Fibroblast of skin of abdomen (primary cell): ENCODE measurements around the gene BLOC1S5.
"Not testable (repeated sequence)": the region's sequence is repeated elsewhere in the genome, so short reads cannot be mapped to it uniquely, and the experiment has no call there.

Experiments used
- DNase-seq: peaks from one replicate; pipeline ENCODE4 v3.0.0-alpha.2; 2013

The BLOC1S5 gene

DNA sequence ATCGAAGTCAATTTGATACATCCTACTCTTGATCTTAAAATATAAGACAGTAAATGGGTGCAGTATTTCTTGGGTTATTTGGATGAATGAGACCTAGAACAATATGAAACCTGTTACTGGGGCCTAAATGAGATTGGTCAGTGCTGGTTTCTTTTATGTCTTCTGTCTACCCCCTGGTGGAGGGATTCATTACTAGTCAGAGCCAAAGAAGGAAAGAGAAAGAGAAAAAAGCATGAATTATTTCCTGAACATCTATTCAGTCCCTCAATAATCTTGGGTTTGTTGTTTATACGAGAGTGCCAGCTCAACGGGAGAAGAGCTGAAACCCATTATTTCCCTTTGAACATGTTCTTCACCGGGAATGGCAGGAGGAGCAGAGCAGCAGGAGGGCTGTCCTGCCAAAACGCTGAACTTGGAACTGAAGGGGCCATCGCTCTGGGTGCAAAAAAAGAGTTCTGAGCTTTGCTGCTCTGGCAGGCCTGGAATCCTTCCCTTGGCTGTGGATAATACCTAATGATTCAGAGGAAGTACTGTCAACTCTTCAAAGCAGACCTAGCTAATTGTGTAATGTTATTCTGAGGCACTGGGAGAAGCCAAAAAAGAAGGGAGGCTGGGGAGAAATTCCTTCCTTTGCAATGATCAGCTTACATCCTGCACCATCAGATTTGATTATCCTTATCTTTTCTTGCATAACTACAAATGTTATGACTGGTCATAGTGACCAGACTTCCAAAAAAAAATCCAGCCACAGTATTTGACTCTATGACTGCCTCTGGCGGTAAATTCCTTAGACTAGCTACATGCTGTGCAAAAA lies 72.0 kb downstream of the BLOC1S5 start:
- DNase-seq, result peak; percentile 82

DNA sequence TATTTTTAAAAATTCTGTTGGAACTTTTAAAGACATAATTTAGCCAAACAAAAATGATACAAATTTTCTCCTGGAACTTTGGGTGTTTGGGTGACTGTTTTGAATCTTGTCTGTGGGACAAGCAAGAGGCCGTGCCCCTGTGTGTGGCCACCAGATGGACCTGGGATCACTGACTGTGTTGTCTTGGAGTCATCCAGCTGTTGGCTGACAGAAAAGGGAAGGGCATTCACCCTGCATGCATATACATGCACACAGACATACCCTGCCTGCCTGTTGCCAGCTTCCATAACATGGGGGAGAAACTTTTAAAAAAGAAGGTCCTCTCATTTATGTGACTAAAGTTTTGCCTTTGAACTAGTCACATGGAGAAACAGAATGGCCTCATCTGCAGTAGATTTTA lies 72.7 kb downstream of the BLOC1S5 start:
- DNase-seq, result no peak

DNA sequence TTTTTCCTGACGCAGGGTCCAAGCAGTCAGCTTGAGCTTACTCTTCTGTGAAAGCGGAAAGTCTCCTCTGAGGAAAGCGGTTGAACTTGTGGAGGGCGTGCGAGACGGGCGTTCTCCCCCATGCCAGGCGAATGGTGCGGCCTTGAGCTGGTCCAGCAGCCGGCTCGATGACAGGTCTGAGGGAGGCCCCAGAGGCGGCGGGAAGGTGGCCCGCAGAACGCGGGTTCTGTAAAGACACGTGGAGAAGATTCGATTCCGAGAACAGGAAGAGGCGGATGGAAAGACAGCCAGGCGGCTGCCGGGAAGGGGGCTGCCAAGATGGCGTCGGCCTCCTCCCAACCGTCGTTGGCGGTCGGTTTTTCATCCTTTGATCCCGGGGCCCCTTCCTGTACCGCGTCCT lies 78.0 kb downstream of the BLOC1S5 start:
- no peak for DNase-seq

GRCh38 chr6:7983967-7984366 lies 80.2 kb downstream of the BLOC1S5 start:
- not testable (repeated sequence) for DNase-seq

DNA sequence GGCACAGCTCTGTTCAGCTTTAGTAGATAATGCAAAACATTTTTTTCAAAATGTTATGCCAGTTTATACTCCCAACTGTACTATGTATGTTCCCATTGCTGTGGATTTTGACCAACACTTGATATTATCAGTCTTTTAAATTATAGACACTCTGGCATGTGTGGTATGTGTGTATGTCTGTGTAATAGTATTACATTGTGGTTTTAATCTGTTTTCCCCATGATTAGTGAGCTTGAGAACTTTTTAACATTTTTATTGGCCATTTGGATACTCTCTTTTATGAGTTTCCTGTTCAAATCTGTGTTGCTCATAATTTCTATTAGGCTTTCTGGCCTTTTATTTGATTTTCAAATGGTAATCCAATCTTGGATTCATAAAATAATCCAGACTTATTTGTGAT lies 84.4 kb downstream of the BLOC1S5 start:
- DNase-seq, result no peak

- DNase-seq, result no peak
Measured at GRCh38 chr6:7978736-7979135, 85.5 kb downstream of the BLOC1S5 start.

DNA sequence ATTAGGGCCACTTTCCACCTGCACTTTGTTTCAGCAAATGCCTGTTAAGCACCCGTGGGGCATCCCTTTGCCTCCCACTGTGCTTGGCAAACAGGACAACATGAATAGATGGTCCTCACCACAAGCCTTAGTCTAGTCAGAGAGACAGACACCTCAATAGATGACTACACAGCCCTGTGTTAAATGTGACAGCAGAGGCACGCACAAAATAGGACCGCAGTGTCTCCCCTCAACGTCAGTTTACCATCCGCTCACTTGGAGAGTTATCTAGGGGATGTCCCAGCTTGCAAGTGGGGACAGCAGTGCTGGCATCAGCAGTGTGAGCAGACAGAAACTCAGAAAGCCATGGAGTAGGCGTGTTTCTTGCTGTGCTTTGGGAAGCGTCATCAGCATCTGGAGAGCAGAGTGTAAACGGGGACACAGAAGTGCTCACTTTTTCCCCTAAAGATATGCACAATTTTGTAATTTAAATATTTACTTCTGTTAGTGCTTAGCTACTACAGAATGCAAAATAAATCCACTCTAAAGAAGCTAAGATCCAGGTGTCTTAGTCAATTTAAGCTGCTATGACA lies 87.6 kb downstream of the BLOC1S5 start:
- DNase-seq, result no peak

GRCh38 chr6:7975764-7976146 lies 88.4 kb downstream of the BLOC1S5 start:
- no peak for DNase-seq

GRCh38 chr6:7974938-7975763 lies 89.0 kb downstream of the BLOC1S5 start:
- peak; percentile 72 for DNase-seq

DNA sequence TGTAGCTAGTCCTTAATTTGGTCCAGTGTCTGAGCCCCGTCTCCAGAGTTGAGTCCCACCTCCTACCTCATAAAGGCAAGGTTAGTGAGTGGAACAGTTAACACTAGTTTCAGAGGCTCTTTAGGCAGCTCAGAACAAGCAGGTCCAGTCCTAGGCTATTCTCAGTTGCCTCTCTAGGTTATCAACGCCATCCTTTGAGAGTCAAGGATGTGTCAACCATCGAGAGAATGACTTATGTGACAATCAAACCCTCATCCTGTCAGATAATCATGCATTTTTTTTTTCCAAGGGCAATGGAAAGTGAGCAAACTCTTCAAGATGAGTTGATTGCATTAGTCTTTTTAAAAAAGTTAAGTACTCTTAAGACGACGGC lies 89.6 kb downstream of the BLOC1S5 start:
- no peak for DNase-seq

DNA sequence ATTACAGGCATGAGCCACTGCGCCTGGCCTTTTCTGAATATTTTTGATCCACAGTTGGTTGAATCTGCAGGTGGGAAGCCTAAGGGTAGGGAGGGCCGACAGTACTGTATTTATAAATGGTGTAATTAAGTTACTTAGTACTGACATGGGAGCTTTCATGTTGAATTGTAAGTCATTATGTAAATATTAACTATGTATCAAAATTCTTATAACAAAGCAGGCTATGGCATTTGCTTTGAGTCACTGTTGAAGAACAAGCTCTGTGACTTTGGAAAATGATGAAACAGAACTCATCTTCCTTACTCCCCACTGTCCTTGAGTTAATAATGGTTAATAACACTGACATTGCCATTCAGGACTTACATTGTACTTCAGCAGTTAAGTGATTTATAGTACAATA lies 90.6 kb downstream of the BLOC1S5 start:
- no peak for DNase-seq

- no peak for DNase-seq
Measured at GRCh38 chr6:7971499-7971898, 92.7 kb downstream of the BLOC1S5 start.

GRCh38 chr6:7970616-7971015 lies 93.6 kb downstream of the BLOC1S5 start:
- no peak for DNase-seq
